HS-27A (cell line): Measurements from ENCODE around the gene DCTN1.
"Not testable (repeated sequence)": the region's sequence is repeated elsewhere in the genome, so short reads cannot be mapped to it uniquely, and the experiment has no call there.

ENCODE experiments used
- DNase-seq: peaks from one replicate; pipeline ENCODE4 v3.0.0-alpha.2; 2012; ENCODE audit warnings: low read depth, missing footprints

Gene DCTN1

GRCh38 chr2:74379851-74380789, at the start of gene DCTN1:
Gene DCTN1, minus strand, starts transcription at chr2:74380311. Its CDS starts 274 bp downstream, at chr2:74380037.
- no peak for DNase-seq

DNA sequence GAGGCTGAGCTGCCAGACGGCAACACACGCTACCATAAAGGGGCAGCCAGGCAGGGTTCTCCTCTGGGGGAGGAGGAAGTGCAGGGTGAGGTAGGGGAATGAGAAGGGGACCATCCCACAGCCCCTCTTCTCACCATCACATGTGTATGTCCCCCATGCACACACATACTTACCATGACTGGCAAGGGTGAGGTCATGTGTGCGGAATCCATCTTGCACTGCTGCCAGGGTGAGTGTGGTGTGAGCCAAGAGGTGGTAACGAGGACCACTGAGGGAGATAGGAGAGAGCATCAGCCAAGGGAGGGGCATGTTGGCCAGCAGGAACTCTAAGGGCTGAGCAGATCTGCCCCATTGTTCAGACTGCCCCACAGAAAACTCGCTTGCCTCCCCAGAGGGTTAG, 48.6 kb upstream of the DCTN1 start:
- DNase-seq = no peak

DNA sequence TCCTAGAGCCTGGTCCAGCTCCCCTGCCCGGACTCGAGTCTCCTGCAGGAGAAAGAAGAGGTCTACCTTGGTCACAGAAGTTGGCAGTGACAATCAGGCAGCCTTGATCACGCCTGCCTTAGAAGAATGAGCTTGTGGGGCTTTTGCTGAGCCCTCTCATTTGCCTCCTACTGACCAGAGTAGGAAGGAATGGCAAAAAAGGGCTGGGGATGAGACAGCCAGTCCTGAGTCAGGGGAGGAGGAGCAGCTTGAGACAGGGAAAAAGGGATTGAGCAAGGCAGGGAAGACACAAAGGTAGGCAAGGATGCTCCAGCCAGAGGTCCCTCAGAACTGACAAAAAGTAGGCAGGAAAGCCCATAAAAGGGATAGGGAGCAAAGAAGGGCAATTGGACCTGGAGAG, 47.4 kb upstream of the DCTN1 start:
- DNase-seq = no peak

DNA sequence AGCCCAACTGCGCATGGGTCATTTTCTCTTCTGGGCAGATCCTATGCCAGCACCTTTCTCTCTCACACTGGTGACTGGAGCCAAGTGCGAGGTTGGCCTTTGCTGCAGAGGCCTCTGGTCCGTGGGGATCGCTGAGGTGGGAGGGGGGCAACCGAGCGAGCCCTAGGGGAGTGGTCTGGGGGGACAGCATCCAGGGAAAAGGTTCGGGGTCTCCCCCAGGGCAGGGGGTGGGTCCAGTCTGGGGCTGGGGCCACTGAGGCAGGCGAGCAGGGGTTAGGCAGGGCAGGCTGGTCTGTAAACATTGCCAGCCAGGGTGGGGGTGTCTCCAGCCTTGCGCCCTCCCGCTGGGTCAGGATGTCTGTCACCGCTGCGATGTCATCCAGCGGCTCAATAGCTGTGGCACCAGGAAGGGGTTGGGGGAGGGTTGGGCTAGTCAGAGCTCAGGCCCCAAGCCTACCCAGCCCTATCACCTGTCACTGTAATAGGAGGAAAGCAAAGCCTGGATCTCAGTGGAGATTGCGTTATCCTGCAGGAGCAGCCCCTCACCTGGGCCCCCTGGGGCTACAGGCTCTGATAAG, 46.2 kb upstream of the DCTN1 start:
- DNase-seq = no peak

- no peak for DNase-seq
These were observed 45.4 kb upstream of the DCTN1 start for GRCh38 chr2:74425523-74425922.

- no peak for DNase-seq
These were observed 44.9 kb upstream of the DCTN1 start for GRCh38 chr2:74424995-74425406.

DNA sequence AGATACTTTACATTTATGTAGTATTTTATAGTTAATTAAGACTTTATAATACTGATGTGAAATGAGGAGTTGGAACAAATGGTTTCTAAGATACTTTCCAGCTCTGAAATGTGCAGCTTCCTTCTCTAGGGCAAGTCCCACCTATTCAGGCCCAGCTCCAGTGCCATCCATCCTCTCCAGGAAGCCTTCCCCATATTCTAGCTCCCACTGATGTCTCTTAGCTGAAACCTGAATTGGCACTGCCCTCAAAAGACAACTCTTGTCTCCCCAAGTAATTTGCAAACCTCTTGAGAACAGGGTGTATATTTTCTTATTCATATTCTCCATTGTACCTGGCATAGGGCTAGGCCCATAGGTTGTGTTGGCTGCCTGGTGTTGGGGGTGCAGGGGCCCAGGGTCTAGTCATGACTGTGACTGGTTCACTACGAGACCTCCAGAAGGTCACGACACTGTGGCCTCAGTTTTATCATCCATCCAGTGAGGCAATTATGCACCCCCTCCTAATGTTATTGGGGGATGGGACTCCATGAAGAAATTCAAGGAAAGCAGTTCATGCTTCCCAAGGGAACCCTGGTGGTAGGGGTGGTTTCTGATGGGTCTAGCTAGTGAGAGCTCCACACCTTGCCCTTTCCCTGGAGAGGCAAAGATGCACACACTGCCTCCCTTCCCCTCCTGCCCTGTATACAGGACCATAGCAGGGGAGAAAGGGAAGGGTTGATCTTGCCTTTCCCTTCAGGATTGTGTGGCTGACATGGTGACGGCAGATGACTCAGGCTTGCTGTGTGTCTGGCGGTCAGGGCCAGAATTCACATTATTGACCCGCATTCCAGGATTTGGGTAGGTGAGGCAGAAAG, 44.3 kb upstream of the DCTN1 start:
- no peak for DNase-seq

GRCh38 chr2:74423231-74424095, 43.4 kb upstream of the DCTN1 start:
- no peak for DNase-seq

DNA sequence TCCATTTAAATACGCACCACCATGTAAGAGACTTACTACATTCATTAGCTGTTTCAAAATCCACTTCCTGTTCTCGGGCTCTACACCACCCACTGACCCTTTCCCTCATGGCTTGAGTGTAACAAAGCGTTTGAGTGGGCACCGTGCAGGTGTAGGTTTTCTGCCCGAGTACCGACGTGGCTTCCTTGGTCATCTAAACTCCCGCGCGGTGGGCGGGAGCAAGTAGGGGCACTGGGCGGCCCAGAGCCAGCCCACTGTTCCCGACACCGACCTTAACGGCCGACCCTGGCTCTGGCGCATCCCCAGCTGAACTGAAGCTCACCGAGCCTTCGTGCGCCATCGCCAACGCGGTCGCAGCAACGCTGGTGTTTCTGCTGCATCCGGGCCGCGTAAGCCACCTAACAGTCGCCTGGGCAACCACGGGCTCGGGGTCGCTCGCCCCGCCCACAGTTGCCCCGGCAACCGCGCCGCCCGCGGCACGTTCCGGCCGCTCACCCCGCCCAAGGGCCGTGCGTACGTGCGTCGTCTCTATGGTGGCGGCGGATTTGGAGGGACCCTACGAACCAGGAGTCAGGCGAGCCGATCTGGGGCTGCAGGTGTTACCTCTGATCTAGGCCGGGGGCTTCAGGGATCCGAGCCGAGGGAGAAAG, 41.2 kb upstream of the DCTN1 start, which contains the start of the genes C2orf81 and WDR54:
Gene C2orf81, minus strand, starts transcription at position 399 of the 650 bp plus-strand sequence. Its CDS starts 59 bp downstream, at position 340.
Gene WDR54, plus strand, starts transcription at position 510 of the 650 bp plus-strand sequence. CDS start 424 bp downstream, outside the sequence.
- DNase-seq = peak; percentile 68

DNA sequence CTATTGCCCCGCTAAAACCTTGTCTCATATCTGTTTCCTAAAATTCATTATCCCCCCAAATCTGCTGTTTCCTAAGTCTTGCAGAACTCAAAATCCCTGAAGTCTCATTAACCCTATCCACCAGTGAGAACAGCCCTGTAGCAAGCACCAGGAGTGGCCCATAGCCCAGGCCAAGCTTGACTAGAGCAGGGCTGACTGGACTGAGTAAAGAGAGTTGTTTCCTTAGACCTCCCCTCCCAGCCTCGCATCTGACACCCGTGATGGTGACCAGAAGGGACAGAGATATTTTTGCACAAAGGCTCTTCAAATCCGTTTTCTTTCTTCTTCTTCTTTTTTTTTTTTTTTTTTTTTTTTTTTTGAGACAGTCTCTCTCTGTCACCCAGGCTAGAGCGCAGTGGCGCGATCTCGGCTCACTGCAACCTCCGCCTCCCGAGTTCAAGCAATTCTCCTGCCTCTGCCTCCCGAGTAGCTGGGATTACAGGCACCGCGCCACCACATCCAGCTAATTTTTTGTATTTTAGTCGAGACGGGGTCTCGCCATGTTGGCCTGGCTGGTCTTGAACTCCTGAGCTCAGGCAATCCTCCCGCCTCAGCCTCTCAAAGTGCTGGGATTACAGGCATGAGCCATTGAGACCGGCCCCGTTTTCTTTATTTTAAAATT, 40.5 kb upstream of the DCTN1 start:
- DNase-seq = not testable (repeated sequence)

GRCh38 chr2:74420006-74420405, 39.9 kb upstream of the DCTN1 start:
- no peak for DNase-seq

DNA sequence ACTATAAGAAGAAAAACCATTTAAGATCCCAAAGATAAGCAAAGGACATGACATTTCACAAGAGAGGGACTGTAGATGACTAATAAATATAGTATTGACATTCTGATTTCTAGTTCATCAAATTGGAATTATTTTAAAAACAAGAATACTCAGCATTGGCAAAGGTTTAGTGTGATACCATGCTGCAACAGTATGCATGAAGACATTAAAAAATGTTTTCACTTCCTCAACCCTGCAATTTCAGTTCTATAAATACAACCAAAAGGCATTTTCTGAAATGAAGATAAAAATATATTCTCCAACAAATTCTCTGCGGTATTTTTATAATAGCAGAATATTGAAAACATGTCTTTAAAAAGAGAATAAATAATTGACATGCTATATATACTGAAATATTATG, 39.2 kb upstream of the DCTN1 start:
- DNase-seq = no peak

DNA sequence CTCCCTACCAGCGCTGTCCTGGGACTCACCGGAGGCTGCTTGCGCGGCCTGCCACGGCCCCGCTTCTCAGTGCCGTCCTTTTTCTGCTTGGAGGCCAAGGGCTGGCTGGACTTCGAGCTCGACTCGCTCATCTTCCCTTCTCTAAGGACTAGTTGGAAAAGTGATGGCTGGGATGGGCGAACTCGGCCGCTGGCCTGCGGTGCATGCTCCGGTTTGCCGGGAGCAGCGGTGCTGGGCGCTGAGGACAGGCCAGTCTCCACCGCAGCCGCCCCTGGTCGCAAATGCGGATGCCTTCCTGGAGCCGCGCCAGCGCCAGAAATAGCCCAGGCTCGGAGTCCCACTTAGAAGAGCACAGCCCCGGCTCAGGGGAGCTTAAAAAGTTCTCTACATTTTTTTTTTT, 38.2 kb upstream of the DCTN1 start:
- DNase-seq = no peak

DNA sequence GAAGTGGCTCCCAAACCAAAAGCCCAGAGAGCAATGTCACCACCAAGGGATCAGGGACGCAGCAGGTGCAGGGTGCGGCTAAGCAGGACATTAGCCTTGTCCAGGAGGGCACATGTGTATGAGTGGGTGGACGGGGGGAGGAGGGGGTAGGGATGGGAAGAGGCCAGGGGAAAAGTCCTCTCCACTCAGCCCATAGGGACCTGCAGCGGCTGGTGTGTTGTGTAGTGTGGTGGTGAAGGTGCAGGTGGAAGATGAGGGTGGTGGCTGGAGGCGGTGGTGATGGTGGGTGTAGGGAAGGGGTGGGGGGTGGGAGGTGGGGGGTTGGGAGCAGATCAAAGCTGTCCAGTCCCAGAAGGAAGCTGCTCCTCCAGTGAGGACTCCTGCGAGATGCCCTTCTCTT, 37.7 kb upstream of the DCTN1 start:
- DNase-seq = no peak

GRCh38 chr2:74417197-74417596, 37.1 kb upstream of the DCTN1 start:
- DNase-seq = no peak

- no peak for DNase-seq
These were observed 36.7 kb upstream of the DCTN1 start for GRCh38 chr2:74416778-74417177.

DNA sequence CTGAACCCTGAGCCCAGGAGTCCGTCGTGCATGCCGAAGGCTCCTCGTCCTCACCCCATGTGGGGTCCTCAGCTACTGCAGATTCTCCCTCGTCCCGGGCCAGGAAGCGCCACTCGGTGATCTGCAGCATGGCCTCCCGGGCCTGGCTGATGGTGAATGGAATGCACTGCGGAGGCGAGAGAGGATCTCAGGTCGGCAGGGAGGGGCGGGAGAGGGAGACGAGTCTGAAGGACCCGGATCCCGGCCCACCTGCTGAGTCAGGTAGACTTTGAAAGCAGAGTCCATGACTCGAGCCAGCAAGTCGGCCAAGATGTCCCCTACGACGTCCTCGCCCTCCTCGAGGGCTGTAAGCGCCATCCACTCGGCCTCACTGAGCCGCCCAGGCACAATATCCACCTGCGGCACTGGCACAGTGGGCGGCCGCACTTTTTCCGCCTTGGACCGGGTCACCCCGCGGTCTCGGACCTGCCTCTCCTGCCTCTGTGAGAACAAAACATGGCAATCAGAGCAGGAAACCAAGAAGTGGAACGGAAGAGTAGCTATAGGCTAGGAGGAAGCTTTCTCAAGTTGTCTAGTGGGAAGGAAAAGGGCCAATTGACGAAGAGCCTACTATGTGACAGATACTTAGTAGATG, 35.8 kb upstream of the DCTN1 start:
- no peak for DNase-seq

GRCh38 chr2:74414881-74415761, 35.0 kb upstream of the DCTN1 start:
- no peak for DNase-seq

- DNase-seq = no peak
These were observed 34.3 kb upstream of the DCTN1 start for GRCh38 chr2:74414441-74414840.
